Suprapubic skin (tissue), 4 donors: ENCODE data around the gene AAMP.

Experiments used
- POLR2A ChIP-seq, 2 donors: fragments of 450-650 bp; IDR thresholded peaks; one replicate each; pipeline ENCODE4 v1.6.1; 2017; ENCODE audit warnings: antibody characterized with exemption in 2 of 2, mild to moderate bottlenecking in 2 of 2, moderate library complexity in 2 of 2
- POLR2AphosphoS5 ChIP-seq, 3 donors: sonication (generic); formaldehyde crosslinking; IDR thresholded peaks; one replicate each; pipeline ENCODE4 v1.6.1; 2017; ENCODE audit warnings: antibody characterized with exemption in 3 of 3

- no peak for TF ChIP-seq POLR2AphosphoS5 (IDR thresholded peaks at IDR 0.05)
- no peak for TF ChIP-seq POLR2A (IDR thresholded peaks at IDR 0.05)
Measured at GRCh38 chr2:218262631-218263586, 7.0 kb downstream of the AAMP start.
